GM18517 (cell line): ENCODE results near the gene MEX3A.
"Not testable (repeated sequence)": the region's sequence is repeated elsewhere in the genome, so short reads cannot be mapped to it uniquely, and the experiment has no call there.

ENCODE experiments used
- ATAC-seq: cut with Tn5 transposase; IDR thresholded peaks from one replicate; pipeline ENCODE4 v1.9.1; 2021; ENCODE audit warnings: mild to moderate bottlenecking, moderate library complexity; ENCODE audit not compliant: unreplicated experiment

The MEX3A gene

GRCh38 chr1:156080241-156080862 lies 1.9 kb downstream of the MEX3A start:
- ATAC-seq: no peak

GRCh38 chr1:156079762-156080161 lies 2.5 kb downstream of the MEX3A start:
- no peak for ATAC-seq

DNA sequence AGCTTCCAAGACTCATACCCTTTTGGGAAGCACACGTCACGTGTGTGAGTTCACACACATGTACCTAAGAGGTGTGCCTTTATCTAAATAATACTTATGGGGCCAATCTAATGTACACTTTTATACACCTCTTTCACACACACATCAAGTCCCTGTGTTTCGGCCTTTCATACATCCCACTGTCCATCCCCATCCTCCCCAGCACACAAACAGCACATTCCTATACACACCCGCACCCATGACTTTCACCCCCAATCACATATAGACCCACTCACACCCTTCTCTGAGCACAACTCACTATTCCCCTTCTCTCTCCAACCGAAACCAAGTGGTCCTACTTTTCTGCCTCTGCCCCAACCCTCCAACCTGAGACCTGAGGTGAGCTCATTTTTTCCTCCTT lies 3.5 kb downstream of the MEX3A start:
- ATAC-seq: no peak

- no peak for ATAC-seq
Observed at GRCh38 chr1:156077430-156077760, 4.9 kb downstream of the MEX3A start.

GRCh38 chr1:156076609-156077429 lies 5.4 kb downstream of the MEX3A start:
- ATAC-seq: no peak

GRCh38 chr1:156075775-156076204 lies 6.5 kb downstream of the MEX3A start:
- no peak for ATAC-seq

GRCh38 chr1:156075162-156075561 lies 7.1 kb downstream of the MEX3A start:
- no peak for ATAC-seq

GRCh38 chr1:156074661-156075060 lies 7.6 kb downstream of the MEX3A start:
- no peak for ATAC-seq

- ATAC-seq: no peak
Observed at GRCh38 chr1:156073740-156074139, 8.5 kb downstream of the MEX3A start.

- ATAC-seq: no peak
Observed at GRCh38 chr1:156073110-156073687, 9.1 kb downstream of the MEX3A start.

DNA sequence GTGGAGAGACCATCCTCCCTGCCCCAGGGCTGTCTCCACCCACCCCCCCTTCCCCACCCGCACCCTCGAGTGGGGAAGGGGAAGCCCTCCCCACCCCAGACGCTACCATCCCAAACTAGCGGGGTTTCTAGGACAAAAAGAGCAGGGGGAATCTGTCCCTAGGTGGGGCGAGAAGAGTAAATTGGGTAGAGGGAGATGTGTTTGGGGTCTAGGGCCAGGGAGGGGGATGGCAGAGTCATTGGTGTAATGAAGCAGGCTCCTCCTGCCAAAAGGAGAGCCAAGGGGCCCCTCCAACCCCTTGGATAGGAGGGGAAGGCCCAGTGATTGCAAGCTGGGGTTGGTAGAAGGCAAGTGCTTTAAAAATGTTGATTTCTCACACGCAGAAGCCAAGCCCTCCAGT lies 10.0 kb downstream of the MEX3A start:
- no peak for ATAC-seq

GRCh38 chr1:156071332-156071816 lies 10.9 kb downstream of the MEX3A start:
- not testable (repeated sequence) for ATAC-seq

DNA sequence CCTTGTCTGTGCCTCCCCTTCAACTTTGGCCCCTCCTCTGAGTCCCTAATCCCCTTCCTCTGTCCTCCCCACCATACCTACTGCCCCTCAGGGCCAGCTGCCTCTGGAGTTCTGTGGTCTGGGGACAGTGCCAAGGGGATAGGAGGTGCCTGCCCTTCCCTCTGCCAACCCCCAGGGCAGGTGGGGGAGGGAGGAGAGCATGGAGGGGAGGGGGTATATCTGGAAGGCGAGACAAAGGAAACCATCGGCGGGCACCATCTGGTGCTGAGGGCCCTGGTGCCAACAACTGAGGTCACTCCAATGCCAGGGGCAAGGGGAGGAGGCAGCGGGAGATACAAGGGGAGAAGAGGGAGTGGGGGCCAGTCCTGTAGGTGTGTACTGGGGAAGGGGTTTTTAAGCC lies 11.7 kb downstream of the MEX3A start:
- ATAC-seq: no peak

GRCh38 chr1:156069490-156070455 lies 12.5 kb downstream of the MEX3A start:
- no peak for ATAC-seq

DNA sequence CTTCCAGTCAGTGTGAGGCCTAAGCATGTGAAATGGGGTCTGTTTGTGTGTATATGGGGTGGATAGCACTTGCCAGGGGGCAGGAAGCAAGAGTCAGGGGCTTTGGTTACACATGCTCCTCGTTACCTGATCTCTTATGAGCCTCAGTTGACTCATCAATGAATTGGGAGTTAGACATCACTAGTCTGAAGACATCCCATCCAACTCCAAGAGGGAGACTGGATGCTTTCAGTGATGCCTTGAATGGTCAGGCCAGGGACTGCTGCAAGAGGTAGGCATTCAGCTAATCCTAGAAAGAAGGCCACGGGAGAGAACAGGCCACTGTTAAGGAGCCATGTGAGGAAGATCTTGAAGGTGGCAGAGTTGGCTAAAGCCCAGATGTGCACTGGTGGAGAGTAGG lies 15.0 kb downstream of the MEX3A start:
- ATAC-seq: no peak

GRCh38 chr1:156065871-156066270 lies 16.4 kb downstream of the MEX3A start:
- no peak for ATAC-seq

DNA sequence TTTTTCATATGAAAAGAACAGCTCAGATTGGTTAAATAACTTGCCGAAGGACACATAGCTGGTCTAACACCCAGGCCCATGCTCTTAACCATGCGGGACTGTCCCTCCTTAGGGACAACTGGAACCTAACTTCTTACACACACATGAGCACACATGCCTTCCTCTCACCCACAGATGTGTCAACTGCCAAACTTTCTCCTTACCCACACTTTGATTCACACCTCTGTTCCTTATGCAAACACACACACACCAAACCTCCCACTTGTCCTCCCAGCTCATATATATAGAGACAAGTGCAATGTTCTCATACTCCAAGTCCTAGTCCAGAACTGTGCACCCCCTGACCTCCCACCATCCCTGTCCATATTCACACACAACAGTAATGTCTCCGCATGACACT lies 17.1 kb downstream of the MEX3A start:
- no peak for ATAC-seq

DNA sequence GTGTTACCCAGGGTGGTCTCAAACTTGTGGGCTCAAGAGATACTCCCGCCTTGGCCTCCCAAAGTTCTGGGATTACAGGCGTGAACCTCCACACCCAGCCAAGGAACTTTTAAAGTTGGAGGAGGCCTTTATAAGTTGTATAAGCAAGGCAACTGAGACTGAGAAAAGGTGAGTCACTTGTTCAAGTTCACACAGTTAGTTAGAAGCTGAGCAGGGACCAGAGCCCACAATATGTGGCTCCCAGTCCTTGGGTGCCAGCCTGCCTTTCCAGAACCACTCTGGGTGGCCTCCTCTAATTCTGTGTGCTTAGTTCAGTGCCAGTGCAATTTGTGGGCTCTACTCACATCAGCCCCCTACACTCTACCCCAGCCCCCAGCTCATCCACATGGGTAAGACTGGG lies 17.6 kb downstream of the MEX3A start:
- ATAC-seq: no peak

- no peak for ATAC-seq
Observed at GRCh38 chr1:156063997-156064285, 18.3 kb downstream of the MEX3A start.

GRCh38 chr1:156062189-156062588 lies 20.1 kb downstream of the MEX3A start:
- ATAC-seq: no peak

DNA sequence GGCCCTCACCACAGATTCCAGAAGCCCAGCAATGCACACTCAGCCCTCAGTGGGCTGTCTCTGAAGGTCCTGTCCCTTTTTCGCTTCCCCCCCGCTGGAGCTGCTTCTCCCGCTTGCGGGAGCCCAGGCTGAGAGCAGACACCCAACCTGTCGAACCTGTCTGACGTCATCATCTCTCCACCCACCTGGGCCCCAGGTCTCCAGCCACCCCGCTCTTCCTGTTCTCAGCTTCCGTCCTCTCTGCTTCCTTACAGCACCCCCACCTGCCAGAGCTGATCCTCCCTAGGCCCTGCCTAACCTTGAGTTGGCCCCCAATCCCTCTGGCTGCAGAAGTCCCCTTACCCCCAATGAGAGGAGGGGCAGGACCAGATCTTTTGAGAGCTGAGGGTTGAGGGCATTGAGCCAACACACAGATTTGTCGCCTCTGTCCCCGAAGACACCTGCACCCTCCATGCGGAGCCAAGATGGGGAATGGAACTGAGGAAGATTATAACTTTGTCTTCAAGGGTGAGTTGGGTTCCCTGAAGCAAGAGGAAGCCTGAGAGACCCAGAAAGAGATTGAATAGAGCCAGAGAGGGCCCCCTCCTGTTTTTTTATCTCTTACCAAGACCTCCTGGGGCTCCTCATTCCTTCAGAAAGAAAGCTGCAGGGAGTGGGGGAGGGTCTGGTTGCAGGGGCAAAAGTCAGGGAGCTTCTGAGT lies 21.2 kb downstream of the MEX3A start, which contains the start of gene RAB25:
Gene RAB25 (plus strand): TSS at position 224 of the 700 bp plus-strand sequence. CDS start 241 bp downstream, at position 465.
- ATAC-seq: no peak
